ENCODE data around the gene CRABP2. TPM values are rescaled to one million over a fixed set of nuclear protein-coding genes. Genes with fewer than 3 reads are reported as not detected.

The CRABP2 gene
- total RNA-seq, 1 donor from 2014 or later: 0.55 TPM

GRCh38 chr1:156676114-156676819 lies 29.1 kb downstream of the CRABP2 start:
- Mint-ChIP-seq H3K36me3 (ENCODE audit: low read depth) (no peaks in the 10 kb centered on the region), H3K9me3 (no peaks in the 10 kb centered on the region), H3K4me3 (no peak overlapping the region), H3K4me1 (peaks cover 16% of the 10 kb centered on the region), H3K27me3 (peaks cover 64% of the 10 kb centered on the region), H3K27ac (no peak overlapping the region)
- no peak for ATAC-seq (ENCODE audit: low read depth)
- ChIA-PET CTCF (interaction anchor here (1.1 to 8.2 kb wide), 6 partner anchors 13 to 57 kb away, joined by 4 to 63 read pairs (median 12); partner anchors contain the start of genes CRABP2 and HAPLN2), POLR2A (interaction anchor here (0.7 to 1.2 kb wide), 2 partner anchors 13 to 15 kb away, joined by 3 read pairs; no protein-coding TSS in a partner anchor)
- no peak for DNase-seq
- TF ChIP-seq, protein P1, sequence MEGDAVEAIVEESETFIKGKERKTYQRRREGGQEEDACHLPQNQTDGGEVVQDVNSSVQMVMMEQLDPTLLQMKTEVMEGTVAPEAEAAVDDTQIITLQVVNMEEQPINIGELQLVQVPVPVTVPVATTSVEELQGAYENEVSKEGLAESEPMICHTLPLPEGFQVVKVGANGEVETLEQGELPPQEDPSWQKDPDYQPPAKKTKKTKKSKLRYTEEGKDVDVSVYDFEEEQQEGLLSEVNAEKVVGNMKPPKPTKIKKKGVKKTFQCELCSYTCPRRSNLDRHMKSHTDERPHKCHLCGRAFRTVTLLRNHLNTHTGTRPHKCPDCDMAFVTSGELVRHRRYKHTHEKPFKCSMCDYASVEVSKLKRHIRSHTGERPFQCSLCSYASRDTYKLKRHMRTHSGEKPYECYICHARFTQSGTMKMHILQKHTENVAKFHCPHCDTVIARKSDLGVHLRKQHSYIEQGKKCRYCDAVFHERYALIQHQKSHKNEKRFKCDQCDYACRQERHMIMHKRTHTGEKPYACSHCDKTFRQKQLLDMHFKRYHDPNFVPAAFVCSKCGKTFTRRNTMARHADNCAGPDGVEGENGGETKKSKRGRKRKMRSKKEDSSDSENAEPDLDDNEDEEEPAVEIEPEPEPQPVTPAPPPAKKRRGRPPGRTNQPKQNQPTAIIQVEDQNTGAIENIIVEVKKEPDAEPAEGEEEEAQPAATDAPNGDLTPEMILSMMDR (IDR thresholded peaks at IDR 0.05): no peak
- intact Hi-C loops (cut with micrococcal nuclease): loop anchor here (5.0 kb wide), 1 partner anchor 239 kb away; no protein-coding TSS in a partner anchor

DNA sequence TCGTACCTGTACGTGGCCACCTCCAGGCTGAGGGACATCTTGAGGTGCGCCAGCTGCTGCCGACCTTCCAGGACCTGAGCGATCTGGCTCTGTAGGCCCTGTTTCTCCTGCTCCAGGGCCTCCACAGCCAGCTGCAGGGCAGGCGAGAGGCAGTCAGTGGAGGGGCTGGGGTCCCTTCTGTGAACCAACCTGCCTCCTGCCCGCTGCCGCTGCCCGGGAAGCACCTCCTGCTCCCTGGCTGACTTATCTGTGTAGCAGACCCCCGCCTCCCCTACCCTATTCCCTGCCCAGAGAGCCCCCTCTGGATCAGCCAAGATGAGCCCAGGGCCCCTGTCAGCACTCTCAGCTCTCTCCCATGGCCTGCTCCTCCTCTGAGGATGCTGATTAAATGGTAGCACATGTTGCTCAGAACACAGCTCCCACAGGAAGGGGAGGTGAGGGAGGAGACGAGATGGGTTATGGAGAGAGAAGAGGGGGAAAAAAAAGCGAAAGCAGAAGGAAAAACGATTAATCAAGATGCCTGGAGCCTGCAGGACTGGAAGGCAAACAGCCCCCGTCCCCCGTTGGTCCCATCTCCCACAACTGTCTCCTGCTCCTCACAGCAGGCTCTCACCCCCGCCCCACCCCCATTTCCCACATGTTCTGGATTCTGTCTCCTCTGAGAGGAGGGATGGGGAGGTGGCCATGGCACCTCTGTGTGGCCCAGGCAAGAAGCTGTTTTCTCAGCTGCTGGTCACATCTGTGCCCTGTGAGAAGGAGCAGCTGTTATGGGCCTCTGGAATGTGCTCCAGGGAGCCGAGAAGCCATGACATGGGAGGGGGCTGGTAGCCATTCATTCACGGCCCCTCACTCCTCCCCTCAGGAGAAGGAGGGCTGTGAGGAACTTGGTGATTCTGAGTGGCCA lies 29.9 kb downstream of the CRABP2 start:
- H3K4me3 Mint-ChIP-seq: no peak overlapping the region
- intact Hi-C loops (cut with micrococcal nuclease): loop anchor here (5.0 kb wide), 1 partner anchor 238 kb away; no protein-coding TSS in a partner anchor
- POLR2A ChIA-PET: interaction anchor here (1.2 kb wide), 1 partner anchor 14 kb away, joined by 3 read pairs; no protein-coding TSS in a partner anchor

DNA sequence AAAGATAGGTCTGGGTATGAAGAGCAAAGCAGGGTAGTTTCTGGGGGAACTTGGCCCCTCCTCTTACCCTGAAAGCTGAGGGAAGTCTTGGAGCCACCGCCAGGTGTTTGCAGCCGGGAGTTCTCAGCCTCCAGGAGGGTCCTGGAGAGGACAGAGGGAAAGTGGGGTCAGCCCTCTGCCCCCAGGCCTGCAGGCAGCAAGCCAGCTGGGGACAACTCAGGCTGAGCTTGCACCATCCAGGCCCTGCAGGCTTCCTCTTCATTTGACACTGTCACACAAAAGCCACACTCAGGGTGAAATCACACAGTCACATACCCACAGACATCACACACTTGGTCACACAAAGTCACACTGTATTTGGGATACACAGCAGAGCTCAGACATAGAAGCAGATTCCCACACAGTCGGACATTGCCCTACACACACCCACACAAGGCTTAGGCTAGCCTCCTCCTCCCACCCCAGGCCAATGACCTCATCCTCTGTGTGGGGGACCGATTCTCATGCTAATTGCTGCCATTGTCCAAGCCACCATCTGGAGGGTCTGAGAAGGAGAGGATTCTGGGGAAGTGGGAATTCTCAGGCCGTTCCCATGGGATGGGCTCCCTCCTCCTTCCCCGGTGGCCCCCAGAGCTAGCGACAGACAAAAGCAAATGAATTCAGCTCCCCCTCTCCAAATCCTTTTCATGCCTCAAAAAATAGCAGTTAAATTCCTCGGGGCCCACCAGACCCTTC lies 31.8 kb downstream of the CRABP2 start:
- Mint-ChIP-seq H3K27ac (no peak overlapping the region), H3K27me3 (peaks cover 44% of the 10 kb centered on the region), H3K4me1 (peaks cover 15% of the 10 kb centered on the region), H3K36me3 (ENCODE audit: low read depth) (no peaks in the 10 kb centered on the region), H3K9me3 (no peaks in the 10 kb centered on the region), H3K4me3 (no peak overlapping the region)
- no peak for DNase-seq
- POLR2A ChIA-PET: no interaction called here
- intact Hi-C loops (cut with micrococcal nuclease): no loop called here
- TF ChIP-seq, protein P1 (IDR thresholded peaks at IDR 0.05): no peak
- ATAC-seq (ENCODE audit: low read depth): no peak
- CTCF ChIA-PET: interaction anchor here (1.1 kb wide), 1 partner anchor 9 kb away, joined by 3 read pairs; no protein-coding TSS in a partner anchor

More for the DNA sequence above, 29.9 kb downstream of the CRABP2 start:
- Mint-ChIP-seq H3K27ac (no peak overlapping the region), H3K4me1 (peaks cover 15% of the 10 kb centered on the region), H3K9me3 (no peaks in the 10 kb centered on the region), H3K27me3 (peaks cover 57% of the 10 kb centered on the region), H3K36me3 (ENCODE audit: low read depth) (no peaks in the 10 kb centered on the region)
- TF ChIP-seq, protein P1 (IDR thresholded peaks at IDR 0.05): no peak
- no peak for DNase-seq
- CTCF ChIA-PET: interaction anchor here (1.1 to 8.2 kb wide), 5 partner anchors 14 to 51 kb away, joined by 4 to 63 read pairs (median 10); partner anchors contain the start of gene CRABP2
- ATAC-seq (ENCODE audit: low read depth): no peak

DNA sequence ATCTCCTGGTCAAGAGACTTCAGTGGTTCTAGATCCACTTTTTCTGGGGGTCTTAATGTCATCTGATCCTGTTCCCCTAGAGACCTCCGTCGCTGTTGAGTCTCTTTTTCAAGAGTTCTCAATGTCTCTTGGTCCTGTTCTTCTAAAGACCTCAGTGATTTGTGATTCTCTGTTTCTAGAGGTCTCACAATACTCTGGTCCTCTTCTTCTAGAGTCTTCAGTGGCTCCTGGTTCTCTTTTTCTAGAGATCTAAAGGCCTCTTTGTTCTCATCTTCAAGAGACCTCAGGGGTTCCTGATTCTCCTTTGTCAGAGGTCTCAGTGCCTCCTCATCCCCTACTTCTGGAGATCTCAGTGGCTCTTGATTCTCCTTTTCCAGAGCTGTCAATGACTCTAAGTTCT lies 33.6 kb downstream of the CRABP2 start:
- TF ChIP-seq, protein P1 (IDR thresholded peaks at IDR 0.05): no peak
- peaks cover 30% of the 10 kb centered on the region for H3K27me3 Mint-ChIP-seq
- no peak for DNase-seq
- peaks cover 2% of the 10 kb centered on the region for H3K4me1 Mint-ChIP-seq
- H3K4me3 Mint-ChIP-seq: no peak overlapping the region
- H3K36me3 Mint-ChIP-seq (ENCODE audit: low read depth): no peaks in the 10 kb centered on the region
- H3K9me3 Mint-ChIP-seq: no peaks in the 10 kb centered on the region
- intact Hi-C loops (cut with micrococcal nuclease): no loop called here
- ChIA-PET CTCF (no interaction called here), POLR2A (no interaction called here)
- H3K27ac Mint-ChIP-seq: no peak overlapping the region
- no peak for ATAC-seq (ENCODE audit: low read depth)

Data from activated B cell treated with CpG ODN at 0.5 μM for 24 hours (primary cell).